Measurements from ENCODE around the gene LDLR. TPM values are rescaled to one million over a fixed set of nuclear protein-coding genes. Genes with fewer than 3 reads are reported as not detected.

The LDLR gene
- total and polyA plus RNA-seq, 2 donors (not counting 1 experiment from before 2014, with no cell fraction given), result 187 to 427 TPM

GRCh38 chr19:11111117-11111770, 22.0 kb downstream of the LDLR start:
- H3K9ac ChIP-seq (ENCODE audit: insufficient read depth, low read length), result no peak overlapping the region
- no peak overlapping the region for H3K4me2 ChIP-seq (ENCODE audit: extremely low read depth, insufficient read depth, low read length)
- H3K27me3 ChIP-seq (ENCODE audit: control insufficient read depth, insufficient read depth, low read length), result no peaks in the 10 kb centered on the region
- H4K20me1 ChIP-seq (ENCODE audit: control insufficient read depth, extremely low read depth, insufficient read depth, low read length), result peaks cover 3% of the 10 kb centered on the region
- peaks cover 56% of the 10 kb centered on the region for H3K36me3 ChIP-seq (ENCODE audit: control insufficient read depth, insufficient read depth, low read length)
- DNase-seq (ENCODE audit: low read depth in 2 of 2), result no peak
- no peak for TF ChIP-seq EZH2 (IDR thresholded peaks at IDR 0.05; ENCODE audit: low read length, missing control alignments)
- TF ChIP-seq CTCF (conservative IDR thresholded peaks at IDR 0.05 in 1 of 2, IDR thresholded peaks at IDR 0.05 in 1 of 2; ENCODE audit: low read depth in 1 of 2, low read length in 2 of 2), result no peak
- H3K79me2 ChIP-seq (ENCODE audit: control insufficient read depth, insufficient read depth, low read length), result peaks cover 31% of the 10 kb centered on the region
- no peaks in the 10 kb centered on the region for H3K4me1 ChIP-seq (ENCODE audit: control insufficient read depth, extremely low read depth, insufficient read depth, low read length)
- H3K4me3 ChIP-seq (replicated peaks in 1 of 4; ENCODE audit: control extremely low read depth in 1 of 4, insufficient read depth in 1 of 4, low read depth in 3 of 4, low read length in 4 of 4), result no peak overlapping the region
- no peak overlapping the region for H2AFZ ChIP-seq (ENCODE audit: low read length)
- no peaks in the 10 kb centered on the region for H3K9me3 ChIP-seq (ENCODE audit: control insufficient read depth, insufficient read depth, low read depth, low read length)
- H3K27ac ChIP-seq (ENCODE audit: insufficient read depth, low read length), result no peak overlapping the region

GRCh38 chr19:11111771-11112144, 22.5 kb downstream of the LDLR start:
- DNase-seq (ENCODE audit: low read depth in 2 of 2), result no peak
- peaks cover 3% of the 10 kb centered on the region for H4K20me1 ChIP-seq (ENCODE audit: control insufficient read depth, extremely low read depth, insufficient read depth, low read length)
- no peak overlapping the region for H2AFZ ChIP-seq (ENCODE audit: low read length)
- H3K4me2 ChIP-seq (ENCODE audit: extremely low read depth, insufficient read depth, low read length), result no peak overlapping the region
- H3K36me3 ChIP-seq (ENCODE audit: control insufficient read depth, insufficient read depth, low read length), result peaks cover 56% of the 10 kb centered on the region
- no peak overlapping the region for H3K4me3 ChIP-seq (replicated peaks in 1 of 4; ENCODE audit: control extremely low read depth in 1 of 4, insufficient read depth in 1 of 4, low read depth in 3 of 4, low read length in 4 of 4)
- peaks cover 31% of the 10 kb centered on the region for H3K79me2 ChIP-seq (ENCODE audit: control insufficient read depth, insufficient read depth, low read length)
- no peak overlapping the region for H3K9ac ChIP-seq (ENCODE audit: insufficient read depth, low read length)
- H3K4me1 ChIP-seq (ENCODE audit: control insufficient read depth, extremely low read depth, insufficient read depth, low read length), result no peaks in the 10 kb centered on the region
- no peak for TF ChIP-seq CTCF (conservative IDR thresholded peaks at IDR 0.05 in 1 of 2, IDR thresholded peaks at IDR 0.05 in 1 of 2; ENCODE audit: low read depth in 1 of 2, low read length in 2 of 2)
- no peak for TF ChIP-seq EZH2 (IDR thresholded peaks at IDR 0.05; ENCODE audit: low read length, missing control alignments)
- H3K9me3 ChIP-seq (ENCODE audit: control insufficient read depth, insufficient read depth, low read depth, low read length), result no peaks in the 10 kb centered on the region
- H3K27me3 ChIP-seq (ENCODE audit: control insufficient read depth, insufficient read depth, low read length), result no peaks in the 10 kb centered on the region
- H3K27ac ChIP-seq (ENCODE audit: insufficient read depth, low read length), result no peak overlapping the region

- H4K20me1 ChIP-seq (ENCODE audit: control insufficient read depth, extremely low read depth, insufficient read depth, low read length), result peaks cover 3% of the 10 kb centered on the region
- H3K4me1 ChIP-seq (ENCODE audit: control insufficient read depth, extremely low read depth, insufficient read depth, low read length), result no peaks in the 10 kb centered on the region
- no peak for DNase-seq (ENCODE audit: low read depth in 2 of 2)
- TF ChIP-seq EZH2 (IDR thresholded peaks at IDR 0.05; ENCODE audit: low read length, missing control alignments) (no peak), CTCF (conservative IDR thresholded peaks at IDR 0.05 in 1 of 2, IDR thresholded peaks at IDR 0.05 in 1 of 2; ENCODE audit: low read depth in 1 of 2, low read length in 2 of 2) (no peak)
- no peaks in the 10 kb centered on the region for H3K9me3 ChIP-seq (ENCODE audit: control insufficient read depth, insufficient read depth, low read depth, low read length)
- no peak overlapping the region for H2AFZ ChIP-seq (ENCODE audit: low read length)
- no peaks in the 10 kb centered on the region for H3K27me3 ChIP-seq (ENCODE audit: control insufficient read depth, insufficient read depth, low read length)
- no peak overlapping the region for H3K27ac ChIP-seq (ENCODE audit: insufficient read depth, low read length)
- H3K4me2 ChIP-seq (ENCODE audit: extremely low read depth, insufficient read depth, low read length), result no peak overlapping the region
- H3K9ac ChIP-seq (ENCODE audit: insufficient read depth, low read length), result no peak overlapping the region
- H3K79me2 ChIP-seq (ENCODE audit: control insufficient read depth, insufficient read depth, low read length), result peaks cover 27% of the 10 kb centered on the region
- no peak overlapping the region for H3K4me3 ChIP-seq (replicated peaks in 1 of 4; ENCODE audit: control extremely low read depth in 1 of 4, insufficient read depth in 1 of 4, low read depth in 3 of 4, low read length in 4 of 4)
- H3K36me3 ChIP-seq (ENCODE audit: control insufficient read depth, insufficient read depth, low read length), result peaks cover 54% of the 10 kb centered on the region
Measured at GRCh38 chr19:11113140-11113708, 24.0 kb downstream of the LDLR start.
